PC-9 (cell line): Measurements from ENCODE around the gene DMXL1. TPM values are rescaled to one million over a fixed set of nuclear protein-coding genes. Genes with fewer than 3 reads are reported as not detected.

Source experiments
- BruUV-seq: library from RNA; stranded (reverse); fragments of 400-500 nt; replicated peaks from 2 replicates; lab custom pipeline; 2021; lab: Mats Ljungman, UMichigan
- CTCF ChIA-PET: fragments of 300-600 bp; sonication (Branson Sonifier 250); formaldehyde crosslinking; loops from one replicate; lab custom pipeline; 2022; ENCODE audit warnings: antibody characterized with exemption; lab: Charles Lee
- POLR2A ChIA-PET: fragments of 300-600 bp; sonication (Branson Sonifier 250); formaldehyde crosslinking; loops from one replicate; lab custom pipeline; 2022; ENCODE audit warnings: antibody characterized with exemption; ENCODE audit not compliant: unreplicated experiment; lab: Charles Lee
- DNase-seq, 2 experiments: peaks; one replicate each; pipeline versions ENCODE4 v3.0.0 to v3.0.0-alpha.2; 2015 to 2022; ENCODE audit warnings: mixed read lengths in 1 of 2
- H2AFZ ChIP-seq: fragments of 200-600 bp; sonication (generic); 2 replicates; pipeline ENCODE4 v1.8.1; 2017; ENCODE audit warnings: antibody characterized with exemption
- H3F3A ChIP-seq: fragments of 200-600 bp; sonication (generic); 2 replicates; pipeline ENCODE4 v1.8.1; 2017; ENCODE audit warnings: antibody characterized with exemption, mild to moderate bottlenecking, low read depth; ENCODE audit not compliant: insufficient read depth
- H3K27ac ChIP-seq: fragments of 200-600 bp; sonication (generic); 2 replicates; pipeline ENCODE4 v1.6.1; 2016; ENCODE audit warnings: mixed run types
- H3K27me3 ChIP-seq: fragments of 200-600 bp; sonication (generic); 2 replicates; pipeline ENCODE4 v1.6.1; 2016; ENCODE audit warnings: low read depth, mixed run types; ENCODE audit not compliant: insufficient read depth
- H3K36me3 ChIP-seq: fragments of 200-600 bp; sonication (generic); 2 replicates; pipeline ENCODE4 v1.6.1; 2016; ENCODE audit warnings: low read depth, mixed run types
- H3K4me1 ChIP-seq: fragments of 200-600 bp; sonication (generic); replicated peaks from 2 replicates; pipeline ENCODE4 v1.6.1; 2016; ENCODE audit warnings: mixed run types; ENCODE audit not compliant: insufficient read depth
- H3K4me2 ChIP-seq: fragments of 200-600 bp; sonication (generic); 2 replicates; pipeline ENCODE4 v1.6.1; 2017; ENCODE audit warnings: mixed run types
- H3K4me3 ChIP-seq: fragments of 200-600 bp; sonication (generic); 2 replicates; pipeline ENCODE4 v1.6.1; 2016; ENCODE audit warnings: mixed run types
- H3K79me2 ChIP-seq: fragments of 200-600 bp; sonication (generic); 2 replicates; pipeline ENCODE4 v1.6.1; 2017; ENCODE audit warnings: low read depth, mixed run types
- H3K9me2 ChIP-seq: fragments of 200-600 bp; sonication (generic); 2 replicates; pipeline ENCODE4 v1.8.1; 2017; ENCODE audit warnings: mild to moderate bottlenecking; ENCODE audit not compliant: insufficient read depth
- H3K9me3 ChIP-seq: fragments of 200-600 bp; sonication (generic); 2 replicates; pipeline ENCODE4 v1.8.1; 2016; ENCODE audit warnings: low read depth; ENCODE audit not compliant: insufficient read depth
- H4K20me1 ChIP-seq: fragments of 200-600 bp; sonication (generic); 2 replicates; pipeline ENCODE4 v1.8.1; 2017; ENCODE audit not compliant: insufficient read depth
- EZH2 ChIP-seq: fragments of 200-600 bp; sonication (generic); IDR thresholded peaks from 2 replicates; pipeline ENCODE4 v1.8.0; 2017; ENCODE audit warnings: antibody characterized with exemption, low read depth
- intact Hi-C: fragments of 100-400 bp; cut with micrococcal nuclease; formaldehyde crosslinking; loops from one replicate; pipeline ENCODE4 v1.10.0; 2022; ENCODE audit not compliant: unreplicated experiment
- total RNA-seq: library from RNA; stranded (reverse); gene quantifications from 2 replicates; pipeline ENCODE4 v1.2.3, GENCODE V29; 2021
- TF ChIP-seq, protein P1 (sequence below): fragments of 200-600 bp; sonication (generic); conservative IDR thresholded peaks from 2 replicates; pipeline ENCODE4 v1.6.1; 2017; ENCODE audit warnings: mixed run types, antibody characterized with exemption, mild to moderate bottlenecking, moderate library complexity

The DMXL1 gene
- total RNA-seq, 1 experiment from 2014 or later: 27.3 TPM

- intact Hi-C loops: loop anchor here (1.0 kb wide), 3 partner anchors 13 to 49 kb away; no protein-coding TSS in a partner anchor
- CTCF ChIA-PET: interaction anchor here (0.8 kb wide), 1 partner anchor 137 kb away, joined by 4 read pairs; no protein-coding TSS in a partner anchor
- Histone ChIP-seq H3K4me3 (no peak overlapping the region), H4K20me1 (no peaks in the 10 kb centered on the region), H3K9me2 (no peaks in the 10 kb centered on the region), H2AFZ (no peak overlapping the region), H3K4me1 (peaks cover 54% of the 10 kb centered on the region), H3K27ac (peak overlapping the region; percentile 92), H3K27me3 (no peaks in the 10 kb centered on the region), H3K4me2 (peak overlapping the region; percentile 71), H3F3A (peaks cover 24% of the 10 kb centered on the region), H3K9me3 (no peaks in the 10 kb centered on the region), H3K79me2 (peaks cover 28% of the 10 kb centered on the region), H3K36me3 (no peaks in the 10 kb centered on the region)
- POLR2A ChIA-PET: no interaction called here
- DNase-seq: peak; percentile 70 to 97
- no TSS peak for BruUV-seq
- TF ChIP-seq EZH2: no peak
- TF ChIP-seq, protein P1, sequence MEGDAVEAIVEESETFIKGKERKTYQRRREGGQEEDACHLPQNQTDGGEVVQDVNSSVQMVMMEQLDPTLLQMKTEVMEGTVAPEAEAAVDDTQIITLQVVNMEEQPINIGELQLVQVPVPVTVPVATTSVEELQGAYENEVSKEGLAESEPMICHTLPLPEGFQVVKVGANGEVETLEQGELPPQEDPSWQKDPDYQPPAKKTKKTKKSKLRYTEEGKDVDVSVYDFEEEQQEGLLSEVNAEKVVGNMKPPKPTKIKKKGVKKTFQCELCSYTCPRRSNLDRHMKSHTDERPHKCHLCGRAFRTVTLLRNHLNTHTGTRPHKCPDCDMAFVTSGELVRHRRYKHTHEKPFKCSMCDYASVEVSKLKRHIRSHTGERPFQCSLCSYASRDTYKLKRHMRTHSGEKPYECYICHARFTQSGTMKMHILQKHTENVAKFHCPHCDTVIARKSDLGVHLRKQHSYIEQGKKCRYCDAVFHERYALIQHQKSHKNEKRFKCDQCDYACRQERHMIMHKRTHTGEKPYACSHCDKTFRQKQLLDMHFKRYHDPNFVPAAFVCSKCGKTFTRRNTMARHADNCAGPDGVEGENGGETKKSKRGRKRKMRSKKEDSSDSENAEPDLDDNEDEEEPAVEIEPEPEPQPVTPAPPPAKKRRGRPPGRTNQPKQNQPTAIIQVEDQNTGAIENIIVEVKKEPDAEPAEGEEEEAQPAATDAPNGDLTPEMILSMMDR: no peak
Observed at GRCh38 chr5:119274030-119274766, 203.3 kb downstream of the DMXL1 start.

DNA sequence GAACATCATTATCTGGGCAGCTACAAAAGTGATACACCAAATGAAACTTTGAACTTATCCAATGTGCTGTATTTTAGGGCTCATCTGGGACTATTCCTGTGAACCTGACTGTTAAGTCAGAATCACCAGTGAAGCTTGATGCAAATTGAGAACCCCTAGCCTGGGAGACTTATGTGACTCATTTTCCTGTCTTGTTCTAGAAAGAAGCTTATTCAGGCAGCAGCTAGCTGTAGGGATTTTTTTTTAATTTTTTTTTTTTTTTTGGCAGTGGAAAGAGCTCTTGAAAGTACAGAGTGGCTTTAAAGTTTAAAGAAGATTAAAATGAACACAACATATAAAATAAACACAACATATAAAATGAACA lies 203.9 kb downstream of the DMXL1 start:
- Histone ChIP-seq H4K20me1 (no peaks in the 10 kb centered on the region), H2AFZ (no peak overlapping the region), H3K9me3 (no peaks in the 10 kb centered on the region), H3K27ac (peak overlapping the region; percentile 92), H3K4me1 (peaks cover 49% of the 10 kb centered on the region), H3K4me3 (no peak overlapping the region), H3K27me3 (no peaks in the 10 kb centered on the region), H3K9me2 (no peaks in the 10 kb centered on the region), H3K36me3 (no peaks in the 10 kb centered on the region), H3K4me2 (peak overlapping the region; percentile 71), H3K79me2 (peaks cover 23% of the 10 kb centered on the region), H3F3A (peaks cover 23% of the 10 kb centered on the region)
- no peak for DNase-seq
- ChIA-PET POLR2A (interaction anchor here (0.6 kb wide), 1 partner anchor 13 kb away, joined by 6 read pairs; no protein-coding TSS in a partner anchor), CTCF (interaction anchor here (0.8 kb wide), 1 partner anchor 137 kb away, joined by 4 read pairs; no protein-coding TSS in a partner anchor)
- intact Hi-C loops: loop anchor here (1.0 kb wide), 3 partner anchors 13 to 49 kb away; no protein-coding TSS in a partner anchor
- TF ChIP-seq, protein P1: no peak
- no peak for TF ChIP-seq EZH2
- no TSS peak for BruUV-seq

DNA sequence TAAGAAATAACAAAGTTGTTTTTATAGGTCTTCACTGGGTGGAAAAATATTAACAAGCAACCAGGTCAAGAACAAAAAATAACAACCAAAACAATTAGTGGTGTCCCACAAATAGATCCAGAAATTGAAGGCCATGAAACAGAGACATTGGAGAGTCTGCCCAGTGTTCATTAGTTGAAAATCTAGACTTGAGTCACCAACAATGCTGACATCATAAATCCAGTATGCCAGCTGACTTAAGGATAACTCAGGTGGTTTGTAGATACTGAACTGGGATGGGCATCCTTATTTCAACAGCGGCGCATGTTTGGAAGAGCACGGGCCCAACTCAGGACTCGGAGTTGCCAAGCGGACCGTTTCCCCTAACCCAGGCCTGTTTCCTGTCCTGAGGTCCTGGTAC lies 204.3 kb downstream of the DMXL1 start:
- H3K79me2 ChIP-seq: peaks cover 19% of the 10 kb centered on the region
- no peaks in the 10 kb centered on the region for H3K36me3 ChIP-seq
- no peak for TF ChIP-seq EZH2
- TF ChIP-seq, protein P1: no peak
- peak overlapping the region; percentile 92 for H3K27ac ChIP-seq
- no peaks in the 10 kb centered on the region for H3K9me3 ChIP-seq
- H2AFZ ChIP-seq: no peak overlapping the region
- no peak overlapping the region for H3K4me3 ChIP-seq
- H3K4me1 ChIP-seq: peaks cover 45% of the 10 kb centered on the region
- no TSS peak for BruUV-seq
- no peaks in the 10 kb centered on the region for H3K9me2 ChIP-seq
- peaks cover 23% of the 10 kb centered on the region for H3F3A ChIP-seq
- peak in 1 of 2 experiments; percentile 52 for DNase-seq
- H3K27me3 ChIP-seq: no peaks in the 10 kb centered on the region
- no peaks in the 10 kb centered on the region for H4K20me1 ChIP-seq
- POLR2A ChIA-PET: interaction anchor here (0.6 kb wide), 1 partner anchor 13 kb away, joined by 6 read pairs; no protein-coding TSS in a partner anchor
- CTCF ChIA-PET: no interaction called here
- H3K4me2 ChIP-seq: peak overlapping the region; percentile 71
- intact Hi-C loops: no loop called here
